Astrocyte (in vitro differentiated cells and primary cell): ENCODE data around the gene MIB2.

Experiments
- CTCF ChIP-seq: IDR thresholded peaks from 2 replicates; pipeline ENCODE4 v1.5.1; 2011; ENCODE audit warnings: low read depth, mild to moderate bottlenecking, inconsistent platforms, low read length, moderate library complexity; ENCODE audit not compliant: insufficient read depth
- EZH2 ChIP-seq: IDR thresholded peaks from 2 replicates; pipeline ENCODE4 v1.6.1; 2012; ENCODE audit warnings: mild to moderate bottlenecking, low read length, inconsistent platforms; ENCODE audit not compliant: insufficient read depth

GRCh38 chr1:1616045-1616790, 918 bp downstream of the MIB2 start:
- TF ChIP-seq CTCF (no peak), EZH2 (no peak)
